ENCODE data around the gene FUT2. TPM values are rescaled to one million over a fixed set of nuclear protein-coding genes. Genes with fewer than 3 reads are reported as not detected.
"Not testable (repeated sequence)": the region's sequence is repeated elsewhere in the genome, so short reads cannot be mapped to it uniquely, and the experiment has no call there.

FUT2 gene
- total RNA-seq, 1 donor from 2014 or later, result 1.5 TPM

DNA sequence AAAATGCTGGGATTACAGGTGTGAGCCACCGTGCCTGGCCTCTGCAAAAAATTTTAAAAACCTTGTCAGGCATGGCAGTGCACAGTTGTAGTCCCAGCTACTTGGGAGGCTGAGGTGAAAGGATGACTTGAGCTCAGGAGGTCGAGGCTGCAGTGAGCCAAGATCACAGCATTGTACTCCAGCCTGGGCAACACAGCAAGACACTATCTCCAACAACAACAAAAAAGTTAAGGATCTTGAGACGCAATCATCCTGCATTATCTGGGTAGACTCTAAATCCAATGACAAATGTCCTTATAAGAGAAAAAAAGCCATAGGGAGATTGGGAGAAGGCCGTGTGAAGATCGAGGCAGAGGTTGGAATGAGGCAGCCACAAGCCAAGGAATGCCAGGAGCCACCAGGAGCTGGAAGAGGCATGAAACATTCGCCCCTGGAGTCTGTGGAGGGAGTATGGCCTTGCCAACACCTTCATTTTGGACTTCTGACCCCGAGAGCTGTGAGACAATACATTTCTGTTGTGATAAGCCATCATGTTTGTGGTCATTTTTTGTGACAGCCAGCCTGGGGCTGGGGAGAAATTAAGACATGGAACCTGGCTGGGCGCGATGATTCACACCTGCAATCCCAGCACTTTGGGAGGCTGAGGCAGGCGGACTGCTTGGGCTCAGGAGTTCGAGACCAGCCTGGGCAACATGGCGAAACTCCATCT lies 44.6 kb upstream of the FUT2 start:
- H3K4me1 Mint-ChIP-seq (ENCODE audit: unreplicated experiment), result peaks cover 3% of the 10 kb centered on the region
- TF ChIP-seq, protein P1, sequence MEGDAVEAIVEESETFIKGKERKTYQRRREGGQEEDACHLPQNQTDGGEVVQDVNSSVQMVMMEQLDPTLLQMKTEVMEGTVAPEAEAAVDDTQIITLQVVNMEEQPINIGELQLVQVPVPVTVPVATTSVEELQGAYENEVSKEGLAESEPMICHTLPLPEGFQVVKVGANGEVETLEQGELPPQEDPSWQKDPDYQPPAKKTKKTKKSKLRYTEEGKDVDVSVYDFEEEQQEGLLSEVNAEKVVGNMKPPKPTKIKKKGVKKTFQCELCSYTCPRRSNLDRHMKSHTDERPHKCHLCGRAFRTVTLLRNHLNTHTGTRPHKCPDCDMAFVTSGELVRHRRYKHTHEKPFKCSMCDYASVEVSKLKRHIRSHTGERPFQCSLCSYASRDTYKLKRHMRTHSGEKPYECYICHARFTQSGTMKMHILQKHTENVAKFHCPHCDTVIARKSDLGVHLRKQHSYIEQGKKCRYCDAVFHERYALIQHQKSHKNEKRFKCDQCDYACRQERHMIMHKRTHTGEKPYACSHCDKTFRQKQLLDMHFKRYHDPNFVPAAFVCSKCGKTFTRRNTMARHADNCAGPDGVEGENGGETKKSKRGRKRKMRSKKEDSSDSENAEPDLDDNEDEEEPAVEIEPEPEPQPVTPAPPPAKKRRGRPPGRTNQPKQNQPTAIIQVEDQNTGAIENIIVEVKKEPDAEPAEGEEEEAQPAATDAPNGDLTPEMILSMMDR (IDR thresholded peaks at IDR 0.05; ENCODE audit: unreplicated experiment), result no peak
- peaks cover 2% of the 10 kb centered on the region for H3K27me3 Mint-ChIP-seq (ENCODE audit: unreplicated experiment)
- DNase-seq (ENCODE audit: low spot score), result no peak
- H3K27ac Mint-ChIP-seq (ENCODE audit: unreplicated experiment), result no peak overlapping the region
- H3K4me3 Mint-ChIP-seq (ENCODE audit: unreplicated experiment), result no peak overlapping the region
- H3K9me3 Mint-ChIP-seq (ENCODE audit: unreplicated experiment), result no peaks in the 10 kb centered on the region
- no peaks in the 10 kb centered on the region for H3K36me3 Mint-ChIP-seq (ENCODE audit: low read depth, unreplicated experiment)

DNA sequence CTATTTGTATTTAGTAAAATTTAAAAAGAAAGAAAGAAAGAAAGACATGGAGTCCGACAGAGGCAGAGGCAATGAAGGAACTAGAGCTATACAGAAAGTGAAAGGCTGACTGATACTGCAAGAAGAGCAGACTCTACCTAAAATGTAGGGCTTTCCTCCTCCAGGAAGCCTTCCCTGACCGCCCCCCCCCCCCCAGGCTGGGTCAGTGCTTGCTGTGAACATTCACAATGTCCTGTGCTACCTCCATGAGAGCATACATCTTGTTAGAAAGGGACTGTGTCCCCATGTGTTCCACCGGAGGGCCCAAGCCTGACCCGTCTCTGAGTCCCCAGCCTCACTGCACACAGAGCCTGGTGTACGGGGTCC lies 44.1 kb upstream of the FUT2 start:
- H3K4me3 Mint-ChIP-seq (ENCODE audit: unreplicated experiment), result no peak overlapping the region
- no peaks in the 10 kb centered on the region for H3K9me3 Mint-ChIP-seq (ENCODE audit: unreplicated experiment)
- H3K4me1 Mint-ChIP-seq (ENCODE audit: unreplicated experiment), result peaks cover 4% of the 10 kb centered on the region
- DNase-seq (ENCODE audit: low spot score), result no peak
- no peak overlapping the region for H3K27ac Mint-ChIP-seq (ENCODE audit: unreplicated experiment)
- TF ChIP-seq, protein P1 (IDR thresholded peaks at IDR 0.05; ENCODE audit: unreplicated experiment), result no peak
- H3K36me3 Mint-ChIP-seq (ENCODE audit: low read depth, unreplicated experiment), result no peaks in the 10 kb centered on the region
- H3K27me3 Mint-ChIP-seq (ENCODE audit: unreplicated experiment), result peaks cover 2% of the 10 kb centered on the region

GRCh38 chr19:48654299-48655059 lies 41.3 kb upstream of the FUT2 start:
- Mint-ChIP-seq H3K27ac (ENCODE audit: unreplicated experiment) (no peak overlapping the region), H3K9me3 (ENCODE audit: unreplicated experiment) (no peaks in the 10 kb centered on the region), H3K4me1 (ENCODE audit: unreplicated experiment) (peaks cover 5% of the 10 kb centered on the region)

DNA sequence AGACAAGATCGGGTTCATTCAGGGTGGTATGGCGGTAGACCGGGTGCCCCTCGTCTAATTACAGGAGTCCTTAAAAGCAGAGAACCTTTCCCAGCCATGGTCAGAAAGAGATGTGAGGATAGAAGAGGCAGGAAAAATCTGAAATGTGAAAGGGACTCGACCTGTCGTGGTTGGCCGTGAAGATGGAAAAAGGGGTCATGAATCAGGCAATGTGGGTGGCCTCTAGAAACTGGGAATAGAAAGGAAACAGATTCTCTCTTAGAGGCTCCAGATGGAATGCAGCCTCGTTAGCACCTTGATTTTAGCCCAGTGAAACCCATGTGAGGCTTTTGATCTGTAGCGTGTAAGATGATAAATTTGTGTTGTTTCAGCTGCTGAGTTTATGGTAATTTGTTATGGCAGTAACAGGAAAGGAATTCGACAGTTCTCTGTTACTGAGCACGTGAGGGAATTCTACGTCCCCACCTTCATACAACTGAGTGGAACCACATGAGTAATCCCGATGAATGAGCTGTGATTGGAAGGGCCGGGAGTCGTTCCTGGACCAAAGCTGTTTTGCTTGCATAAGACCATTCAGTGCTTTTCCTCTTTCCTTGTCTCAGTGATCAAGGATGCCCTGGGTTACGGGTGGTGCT lies 38.8 kb upstream of the FUT2 start:
- Mint-ChIP-seq H3K27ac (ENCODE audit: unreplicated experiment) (no peak overlapping the region), H3K36me3 (ENCODE audit: low read depth, unreplicated experiment) (no peaks in the 10 kb centered on the region), H3K4me1 (ENCODE audit: unreplicated experiment) (peaks cover 5% of the 10 kb centered on the region), H3K4me3 (ENCODE audit: unreplicated experiment) (no peak overlapping the region), H3K27me3 (ENCODE audit: unreplicated experiment) (peaks cover 2% of the 10 kb centered on the region), H3K9me3 (ENCODE audit: unreplicated experiment) (no peaks in the 10 kb centered on the region)
- TF ChIP-seq, protein P1 (IDR thresholded peaks at IDR 0.05; ENCODE audit: unreplicated experiment), result no peak
- no peak for DNase-seq (ENCODE audit: low spot score)

More at GRCh38 chr19:48654299-48655059, 41.3 kb upstream of the FUT2 start:
- Mint-ChIP-seq H3K27me3 (ENCODE audit: unreplicated experiment) (peaks cover 2% of the 10 kb centered on the region), H3K36me3 (ENCODE audit: low read depth, unreplicated experiment) (no peaks in the 10 kb centered on the region), H3K4me3 (ENCODE audit: unreplicated experiment) (no peak overlapping the region)
- TF ChIP-seq, protein P1 (IDR thresholded peaks at IDR 0.05; ENCODE audit: unreplicated experiment), result no peak
- DNase-seq (ENCODE audit: low spot score), result no peak

- not testable (repeated sequence) for H3K27ac Mint-ChIP-seq (ENCODE audit: unreplicated experiment); DNase-seq (ENCODE audit: low spot score); H3K27me3 Mint-ChIP-seq (ENCODE audit: unreplicated experiment); H3K4me3 Mint-ChIP-seq (ENCODE audit: unreplicated experiment); H3K36me3 Mint-ChIP-seq (ENCODE audit: low read depth, unreplicated experiment); H3K9me3 Mint-ChIP-seq (ENCODE audit: unreplicated experiment); H3K4me1 Mint-ChIP-seq (ENCODE audit: unreplicated experiment)
Measured at GRCh38 chr19:48657828-48658227, 37.9 kb upstream of the FUT2 start.

All from endothelial cell (in vitro differentiated cells).